Esophagus squamous epithelium (tissue), 4 donors: ENCODE data around the gene POT1.

Experiments
- POLR2A ChIP-seq, 4 donors: fragments of 450-650 bp; IDR thresholded peaks; one replicate each; pipeline ENCODE4 v1.6.1; 2017; ENCODE audit warnings: antibody characterized with exemption in 4 of 4, mild to moderate bottlenecking in 4 of 4, moderate library complexity in 3 of 4
- TF ChIP-seq, protein P1 (sequence below), 6 experiments: fragments of 450-650 bp in 4 of 6; fragments of 200-600 bp in 2 of 6; sonication (generic) in 2 of 6; IDR thresholded peaks; one replicate each; pipeline ENCODE4 v1.5.1; 2016 to 2019; ENCODE audit warnings: antibody characterized with exemption in 6 of 6, mild to moderate bottlenecking in 4 of 6, moderate library complexity in 4 of 6

GRCh38 chr7:124780608-124781007, 149.0 kb downstream of the POT1 start:
- TF ChIP-seq, protein P1, sequence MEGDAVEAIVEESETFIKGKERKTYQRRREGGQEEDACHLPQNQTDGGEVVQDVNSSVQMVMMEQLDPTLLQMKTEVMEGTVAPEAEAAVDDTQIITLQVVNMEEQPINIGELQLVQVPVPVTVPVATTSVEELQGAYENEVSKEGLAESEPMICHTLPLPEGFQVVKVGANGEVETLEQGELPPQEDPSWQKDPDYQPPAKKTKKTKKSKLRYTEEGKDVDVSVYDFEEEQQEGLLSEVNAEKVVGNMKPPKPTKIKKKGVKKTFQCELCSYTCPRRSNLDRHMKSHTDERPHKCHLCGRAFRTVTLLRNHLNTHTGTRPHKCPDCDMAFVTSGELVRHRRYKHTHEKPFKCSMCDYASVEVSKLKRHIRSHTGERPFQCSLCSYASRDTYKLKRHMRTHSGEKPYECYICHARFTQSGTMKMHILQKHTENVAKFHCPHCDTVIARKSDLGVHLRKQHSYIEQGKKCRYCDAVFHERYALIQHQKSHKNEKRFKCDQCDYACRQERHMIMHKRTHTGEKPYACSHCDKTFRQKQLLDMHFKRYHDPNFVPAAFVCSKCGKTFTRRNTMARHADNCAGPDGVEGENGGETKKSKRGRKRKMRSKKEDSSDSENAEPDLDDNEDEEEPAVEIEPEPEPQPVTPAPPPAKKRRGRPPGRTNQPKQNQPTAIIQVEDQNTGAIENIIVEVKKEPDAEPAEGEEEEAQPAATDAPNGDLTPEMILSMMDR (IDR thresholded peaks at IDR 0.05), result no peak
- TF ChIP-seq POLR2A (IDR thresholded peaks at IDR 0.05), result no peak
